Karpas-422 (cell line): ENCODE results near the gene BRINP2. TPM values are rescaled to one million over a fixed set of nuclear protein-coding genes. Genes with fewer than 3 reads are reported as not detected.

Experiments
- total RNA-seq: library from RNA; depleted of rRNA; stranded (reverse); fragments of >200 nt; shearing (Covaris generic); gene quantifications from 2 replicates; pipeline ENCODE4 v1.2.3, GENCODE V29; 2014; ENCODE audit warnings: low replicate concordance; rRNA removed

The BRINP2 gene
- total RNA-seq, 1 experiment from 2014 or later = not detected

Other genes starting within 250 kb of the BRINP2 start
- gene ASTN1, start 6.2 kb upstream of the BRINP2 start, total RNA-seq = not detected in 2 replicates